Measurements from ENCODE around the gene ASTN2.

The ASTN2 gene

GRCh38 chr9:116566677-116567488 lies 848.0 kb downstream of the ASTN2 start:
- no peaks in the 10 kb centered on the region for H3K27me3 ChIP-seq (ENCODE audit: insufficient read depth, low read depth, severe bottlenecking)
- H3K36me3 ChIP-seq = no peaks in the 10 kb centered on the region
- no peak for TF ChIP-seq CTCF (IDR thresholded peaks at IDR 0.05; ENCODE audit: low read depth, low read length)
- H3K27ac ChIP-seq = no peak overlapping the region
- no peaks in the 10 kb centered on the region for H3K9me3 ChIP-seq (ENCODE audit: severe bottlenecking)
- no peak overlapping the region for H3K4me3 ChIP-seq (ENCODE audit: low read depth, low read length)
- DNase-seq = no peak

GRCh38 chr9:116565986-116566385 lies 848.9 kb downstream of the ASTN2 start:
- Histone ChIP-seq H3K27ac (no peak overlapping the region), H3K27me3 (ENCODE audit: insufficient read depth, low read depth, severe bottlenecking) (no peaks in the 10 kb centered on the region), H3K4me3 (ENCODE audit: low read depth, low read length) (no peak overlapping the region), H3K36me3 (no peaks in the 10 kb centered on the region), H3K9me3 (ENCODE audit: severe bottlenecking) (no peaks in the 10 kb centered on the region)
- no peak for DNase-seq
- TF ChIP-seq CTCF (IDR thresholded peaks at IDR 0.05; ENCODE audit: low read depth, low read length) = no peak

- no peak for DNase-seq
- TF ChIP-seq CTCF (IDR thresholded peaks at IDR 0.05; ENCODE audit: low read depth, low read length) = no peak
- Histone ChIP-seq H3K4me3 (ENCODE audit: low read depth, low read length) (no peak overlapping the region), H3K9me3 (ENCODE audit: severe bottlenecking) (no peaks in the 10 kb centered on the region), H3K36me3 (no peaks in the 10 kb centered on the region), H3K27me3 (ENCODE audit: insufficient read depth, low read depth, severe bottlenecking) (no peaks in the 10 kb centered on the region), H3K27ac (no peak overlapping the region)
Measured at GRCh38 chr9:116564266-116564793, 850.5 kb downstream of the ASTN2 start.

- Histone ChIP-seq H3K9me3 (ENCODE audit: severe bottlenecking) (no peaks in the 10 kb centered on the region), H3K27me3 (ENCODE audit: insufficient read depth, low read depth, severe bottlenecking) (no peaks in the 10 kb centered on the region), H3K36me3 (no peaks in the 10 kb centered on the region; the same call in 1 of the 2 replicates), H3K27ac (no peak overlapping the region), H3K4me3 (ENCODE audit: low read depth, low read length) (no peak overlapping the region)
- no peak for TF ChIP-seq CTCF (IDR thresholded peaks at IDR 0.05; ENCODE audit: low read depth, low read length)
- no peak for DNase-seq
Measured at GRCh38 chr9:116558818-116559540, 855.9 kb downstream of the ASTN2 start.

- TF ChIP-seq CTCF (IDR thresholded peaks at IDR 0.05; ENCODE audit: low read depth, low read length) = no peak
- DNase-seq = no peak
Measured at GRCh38 chr9:116558035-116558434, 856.8 kb downstream of the ASTN2 start.

More at GRCh38 chr9:116558035-116558434, 856.8 kb downstream of the ASTN2 start:
- H3K36me3 ChIP-seq = no peaks in the 10 kb centered on the region; the same call in 1 of the 2 replicates
- no peak overlapping the region for H3K27ac ChIP-seq
- no peaks in the 10 kb centered on the region for H3K27me3 ChIP-seq (ENCODE audit: insufficient read depth, low read depth, severe bottlenecking)
- no peaks in the 10 kb centered on the region for H3K9me3 ChIP-seq (ENCODE audit: severe bottlenecking)
- H3K4me3 ChIP-seq (ENCODE audit: low read depth, low read length) = no peak overlapping the region
